Stomach (tissue), 9 donors: ENCODE data around the gene LARGE1. TPM values are rescaled to one million over a fixed set of nuclear protein-coding genes. Genes with fewer than 3 reads are reported as not detected.

Experiments
- DNase-seq, 2 donors: peaks; one replicate each; pipeline versions ENCODE4 v3.0.0 to v3.0.0-alpha.2; 2013 to 2019
- H3K27ac ChIP-seq, 5 donors: fragments of 200-600 bp in 4 of 5; sonication (generic) in 4 of 5; one replicate each; pipeline ENCODE4 v1.5.1; 2013 to 2019; ENCODE audit warnings: mild to moderate bottlenecking in 1 of 5, moderate library complexity in 1 of 5
- H3K27me3 ChIP-seq, 3 donors: fragments of 200-600 bp; sonication (generic); one replicate each; pipeline ENCODE4 v1.5.1; 2017 to 2019; ENCODE audit warnings: mixed run types in 1 of 3
- H3K36me3 ChIP-seq, 4 donors: fragments of 200-600 bp; sonication (generic); 1 replicate in 3 of 4; 2 replicates in 1 of 4; pipeline ENCODE4 v1.5.1; 2016 to 2019
- H3K4me1 ChIP-seq, 4 donors: fragments of 200-600 bp; sonication (generic); one replicate each; pipeline ENCODE4 v1.5.1; 2016 to 2019
- H3K4me3 ChIP-seq, 4 donors: fragments of 200-600 bp; sonication (generic) in 3 of 4; one replicate each; pipeline ENCODE4 v1.5.1; 2016 to 2019; ENCODE audit warnings: mild to moderate bottlenecking in 1 of 4
- H3K9me3 ChIP-seq, 4 donors: fragments of 200-600 bp; sonication (generic); one replicate each; pipeline ENCODE4 v1.5.1; 2016 to 2019
- EP300 ChIP-seq: sonication (generic); formaldehyde crosslinking; IDR thresholded peaks from one replicate; pipeline ENCODE4 v1.6.1; 2017; ENCODE audit warnings: antibody characterized with exemption
- POLR2A ChIP-seq, 4 donors: fragments of 450-650 bp; IDR thresholded peaks; one replicate each; pipeline ENCODE4 v1.6.1; 2016; ENCODE audit warnings: antibody characterized with exemption in 4 of 4, control low read depth in 2 of 4, mild to moderate bottlenecking in 1 of 4, moderate library complexity in 1 of 4
- POLR2AphosphoS5 ChIP-seq, 3 donors: sonication (generic); formaldehyde crosslinking; IDR thresholded peaks; one replicate each; pipeline ENCODE4 v1.6.1; 2016; ENCODE audit warnings: antibody characterized with exemption in 3 of 3
- WGBS, 5 donors: extraction: QIAGEN DNeasy Blood & Tissue Kit in 3 of 5; methylation state at CpG; one replicate each; pipeline versions ENCODE4 v1.1.5 to v1.1.7; 2013 to 2018; 5-methylcytosine and 5-hydroxymethylcytosine counted together
- intact Hi-C: fragments of 100-400 bp; cut with DNase I; formaldehyde crosslinking; loops from one replicate; pipeline ENCODE4 v1.15.1; 2023; ENCODE audit warnings: low total_unique reads
- polyA plus RNA-seq, 3 donors: library from polyadenylated mRNA; stranded (reverse); fragments of 200-250 nt; gene quantifications; one replicate each; pipeline ENCODE4 v1.2.3, GENCODE V29; 2013
- total RNA-seq, 5 donors: library from RNA; depleted of rRNA; stranded (reverse); fragments of >200 nt; gene quantifications; one replicate each; pipeline versions ENCODE4 v1.1.0 to v1.2.3, GENCODE V29; 2014 to 2016
- TF ChIP-seq, protein P1 (sequence below), 7 experiments: fragments of 450-650 bp in 4 of 7; fragments of 200-600 bp in 3 of 7; sonication (generic) in 3 of 7; IDR thresholded peaks; one replicate each; pipeline ENCODE4 v1.5.1; 2016 to 2019; ENCODE audit warnings: antibody characterized with exemption in 7 of 7, control low read depth in 2 of 7, mild to moderate bottlenecking in 1 of 7
- donor health status: healthy with polysubstance abuse.
- donor health status: Bipolar disorder and iron deficiency.
- donor health status: healthy.

LARGE1 gene
- total and polyA plus RNA-seq, 8 donors: 3.5 to 110 (median 51.6) TPM

DNA sequence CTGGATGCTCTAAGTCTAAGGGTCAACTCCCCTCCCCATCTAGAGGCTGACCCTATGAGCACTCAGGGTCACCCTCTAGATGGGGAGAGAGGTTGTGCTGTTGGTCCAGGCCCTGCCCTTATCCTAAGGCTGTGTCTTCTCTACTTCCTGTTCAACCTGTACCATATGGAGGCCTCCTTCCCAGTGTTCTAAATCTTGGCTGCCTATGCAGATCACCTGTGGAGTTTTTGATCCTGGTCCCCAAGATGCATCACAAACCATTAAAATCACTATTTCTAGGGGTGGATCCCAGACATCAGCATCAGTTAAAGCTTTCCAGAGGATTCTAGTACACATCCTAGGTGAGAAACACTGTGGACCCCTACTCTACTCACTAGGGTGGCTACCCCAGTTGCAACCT is 26.2 kb downstream of the LARGE1 start:
- Histone ChIP-seq H3K27me3 (no peaks in the 10 kb centered on the region), H3K36me3 (no peaks in the 10 kb centered on the region), H3K9me3 (no peaks in the 10 kb centered on the region), H3K4me3 (no peak overlapping the region), H3K4me1 (peaks cover 9 to 35% (median 22%) of the 10 kb centered on the region in 4 donors), H3K27ac (no peak overlapping the region)
- no peak for DNase-seq
- TF ChIP-seq, protein P1, sequence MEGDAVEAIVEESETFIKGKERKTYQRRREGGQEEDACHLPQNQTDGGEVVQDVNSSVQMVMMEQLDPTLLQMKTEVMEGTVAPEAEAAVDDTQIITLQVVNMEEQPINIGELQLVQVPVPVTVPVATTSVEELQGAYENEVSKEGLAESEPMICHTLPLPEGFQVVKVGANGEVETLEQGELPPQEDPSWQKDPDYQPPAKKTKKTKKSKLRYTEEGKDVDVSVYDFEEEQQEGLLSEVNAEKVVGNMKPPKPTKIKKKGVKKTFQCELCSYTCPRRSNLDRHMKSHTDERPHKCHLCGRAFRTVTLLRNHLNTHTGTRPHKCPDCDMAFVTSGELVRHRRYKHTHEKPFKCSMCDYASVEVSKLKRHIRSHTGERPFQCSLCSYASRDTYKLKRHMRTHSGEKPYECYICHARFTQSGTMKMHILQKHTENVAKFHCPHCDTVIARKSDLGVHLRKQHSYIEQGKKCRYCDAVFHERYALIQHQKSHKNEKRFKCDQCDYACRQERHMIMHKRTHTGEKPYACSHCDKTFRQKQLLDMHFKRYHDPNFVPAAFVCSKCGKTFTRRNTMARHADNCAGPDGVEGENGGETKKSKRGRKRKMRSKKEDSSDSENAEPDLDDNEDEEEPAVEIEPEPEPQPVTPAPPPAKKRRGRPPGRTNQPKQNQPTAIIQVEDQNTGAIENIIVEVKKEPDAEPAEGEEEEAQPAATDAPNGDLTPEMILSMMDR (IDR thresholded peaks at IDR 0.05): no peak
- TF ChIP-seq POLR2AphosphoS5 (IDR thresholded peaks at IDR 0.05) (no peak), EP300 (no peak), POLR2A (IDR thresholded peaks at IDR 0.05) (no peak)
- intact Hi-C loops: no loop called here

DNA sequence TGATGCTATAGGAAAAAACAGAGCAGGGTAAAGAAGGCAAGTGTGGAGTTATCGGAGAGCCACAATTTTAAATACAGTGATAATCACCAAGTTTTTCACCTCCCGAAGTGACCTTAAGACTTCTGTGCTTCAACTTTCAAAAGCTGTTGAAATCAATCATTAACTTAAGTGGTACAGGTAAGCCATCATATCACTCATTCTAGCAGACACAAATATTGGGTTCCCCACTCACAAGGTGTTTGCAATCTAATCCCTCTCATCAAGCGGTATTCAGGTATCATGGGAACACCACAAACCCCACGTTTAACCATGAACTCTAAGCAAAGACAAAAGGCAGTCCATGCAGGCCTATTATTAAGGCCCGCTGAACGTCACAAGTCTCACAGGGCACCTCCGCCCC is 26.8 kb downstream of the LARGE1 start:
- Histone ChIP-seq H3K36me3 (no peaks in the 10 kb centered on the region), H3K4me1 (peaks cover 9 to 35% (median 22%) of the 10 kb centered on the region in 4 donors), H3K27me3 (no peaks in the 10 kb centered on the region), H3K27ac (no peak overlapping the region), H3K9me3 (no peaks in the 10 kb centered on the region), H3K4me3 (no peak overlapping the region)
- TF ChIP-seq POLR2A (IDR thresholded peaks at IDR 0.05) (no peak), EP300 (no peak), POLR2AphosphoS5 (IDR thresholded peaks at IDR 0.05) (no peak)
- TF ChIP-seq, protein P1 (IDR thresholded peaks at IDR 0.05): no peak
- WGBS, 5 donors: 30 to 64% (median 58%) methylated on average over 7 of the region's 7 CpGs
- intact Hi-C loops: no loop called here
- peak in 1 of 2 donors; percentile 38 for DNase-seq

DNA sequence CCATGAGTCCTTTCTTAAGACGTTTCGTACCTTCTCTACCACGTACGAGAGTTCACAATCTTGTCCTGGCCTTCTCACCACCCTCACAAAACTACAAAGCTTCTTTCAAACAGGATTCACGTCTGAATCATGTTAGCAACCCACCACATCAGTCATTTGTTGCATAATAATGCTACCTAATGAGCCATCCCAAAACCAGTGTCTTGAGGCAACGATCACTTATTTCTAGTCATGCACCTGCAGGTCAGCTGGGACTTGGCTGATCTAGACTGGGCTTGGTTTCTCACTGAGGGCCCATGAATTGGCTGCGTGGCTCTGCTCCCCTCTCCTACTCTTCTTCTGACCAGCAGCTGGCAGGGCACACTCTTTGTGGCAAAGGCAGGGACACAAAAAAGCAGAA is 28.3 kb downstream of the LARGE1 start:
- Histone ChIP-seq H3K9me3 (no peaks in the 10 kb centered on the region), H3K27me3 (no peaks in the 10 kb centered on the region), H3K27ac (no peak overlapping the region), H3K36me3 (no peaks in the 10 kb centered on the region), H3K4me3 (no peak overlapping the region), H3K4me1 (peaks cover 8 to 22% (median 12%) of the 10 kb centered on the region in 4 donors)
- 87 to 90% (median 89%) methylated on average over 7 of the region's 7 CpGs for WGBS, 5 donors
- TF ChIP-seq EP300 (no peak), POLR2A (IDR thresholded peaks at IDR 0.05) (no peak), POLR2AphosphoS5 (IDR thresholded peaks at IDR 0.05) (no peak)
- TF ChIP-seq, protein P1 (IDR thresholded peaks at IDR 0.05): no peak
- intact Hi-C loops: no loop called here
- no peak for DNase-seq

DNA sequence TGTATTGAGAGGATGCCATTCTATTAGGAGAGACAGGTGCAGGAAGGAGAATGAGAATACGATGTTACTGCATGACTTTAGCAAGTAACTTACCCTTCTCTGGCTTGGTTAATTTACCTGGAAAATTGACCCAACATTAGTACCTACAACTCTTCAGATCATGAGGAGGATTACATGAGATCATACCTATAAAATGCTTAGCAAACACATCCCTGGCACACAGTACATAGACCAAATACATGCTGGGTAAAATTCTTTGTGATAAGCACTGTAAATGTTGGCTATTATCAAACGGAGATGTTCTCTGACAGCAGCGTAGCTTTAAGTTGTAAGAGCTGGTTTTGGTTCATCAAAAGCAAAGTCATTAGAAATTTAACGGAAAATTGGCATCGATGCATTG is 28.8 kb downstream of the LARGE1 start:
- Histone ChIP-seq H3K4me3 (no peak overlapping the region), H3K9me3 (no peaks in the 10 kb centered on the region), H3K36me3 (no peaks in the 10 kb centered on the region), H3K27ac (no peak overlapping the region), H3K27me3 (no peaks in the 10 kb centered on the region), H3K4me1 (peaks cover 8 to 26% (median 9%) of the 10 kb centered on the region in 4 donors)
- DNase-seq: no peak
- no peak for TF ChIP-seq EP300
- intact Hi-C loops: no loop called here
- 57 to 72% (median 63%) methylated on average over 5 of the region's 5 CpGs for WGBS, 5 donors

DNA sequence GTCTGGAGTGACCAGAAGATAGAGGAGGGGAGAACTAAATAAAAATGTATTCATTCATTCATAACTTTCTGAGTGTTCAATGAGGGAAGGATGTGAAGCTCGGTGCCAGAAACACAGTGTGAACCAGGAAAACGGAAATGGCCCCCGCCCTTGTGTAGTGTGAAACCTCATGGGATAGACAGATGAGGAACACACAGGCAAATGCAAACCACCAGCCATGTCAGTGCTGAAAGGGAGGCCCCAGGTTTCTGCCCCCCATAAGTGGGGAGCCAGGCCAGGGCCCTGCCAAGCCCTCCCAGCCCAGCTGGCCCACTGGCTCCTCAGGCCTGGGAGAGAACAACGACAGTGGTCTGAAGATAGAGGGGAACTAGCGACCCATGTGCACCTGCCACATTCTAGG is 30.5 kb downstream of the LARGE1 start:
- Histone ChIP-seq H3K9me3 (no peaks in the 10 kb centered on the region), H3K36me3 (no peaks in the 10 kb centered on the region), H3K27me3 (no peaks in the 10 kb centered on the region), H3K4me1 (peaks cover 8 to 38% (median 17%) of the 10 kb centered on the region in 4 donors), H3K27ac (no peak overlapping the region), H3K4me3 (no peak overlapping the region)
- WGBS, 5 donors: 76 to 88% (median 80%) methylated on average over 5 of the region's 5 CpGs
- DNase-seq: no peak
- intact Hi-C loops: no loop called here
- TF ChIP-seq, protein P1 (IDR thresholded peaks at IDR 0.05): no peak
- TF ChIP-seq POLR2A (IDR thresholded peaks at IDR 0.05): no peak
- no peak for TF ChIP-seq POLR2AphosphoS5 (IDR thresholded peaks at IDR 0.05)
- TF ChIP-seq EP300: no peak
